Measurements from ENCODE around the gene CORO6. TPM values are rescaled to one million over a fixed set of nuclear protein-coding genes. Genes with fewer than 3 reads are reported as not detected.

The CORO6 gene
- total RNA-seq, 1 experiment from 2014 or later, result 2.3 TPM

- no peak overlapping the region for H3K4me2 ChIP-seq (ENCODE audit: insufficient read depth, insufficient read length, low read length)
Measured at GRCh38 chr17:29595943-29596774, 26.6 kb downstream of the CORO6 start.

More at GRCh38 chr17:29595943-29596774, 26.6 kb downstream of the CORO6 start:
- H3K4me3 Mint-ChIP-seq, result peak overlapping the region in 1 of 2 experiments; percentile 29; a peak in 2 of 5 replicates
- WGBS (ENCODE audit: extremely low coverage, insufficient read length, low lambda C conversion rate), result no CpG with 5 or more reads among the region's 12 CpGs
- no peak for TF ChIP-seq CTCF (conservative IDR thresholded peaks at IDR 0.05)
- H3K4ac ChIP-seq (ENCODE audit: low read depth, low read length), result no peak overlapping the region
- DNase-seq, result no peak
- no peak overlapping the region for H3K27ac Mint-ChIP-seq
- no peak overlapping the region for H2BK120ac ChIP-seq (ENCODE audit: low read depth, low read length, poor library complexity, severe bottlenecking)
- H3K18ac ChIP-seq (ENCODE audit: insufficient read length, low read depth, low read length), result no peak overlapping the region
- H4K91ac ChIP-seq (ENCODE audit: insufficient read length, low read depth, low read length), result no peak overlapping the region
- no peak overlapping the region for H3K27ac ChIP-seq (ENCODE audit: insufficient read length, low read depth, low read length)
- no peak overlapping the region; the same call in 1 of the 2 replicates for H3K14ac ChIP-seq (ENCODE audit: insufficient read depth, low read length)
- H3K9me3 ChIP-seq (ENCODE audit: control insufficient read depth, low read depth, low read length), result no peaks in the 10 kb centered on the region
- H3K9me3 Mint-ChIP-seq, result peaks cover 0 to 3% of the 10 kb centered on the region in 2 experiments; a peak in 1 of 5 replicates
- H2BK20ac ChIP-seq (ENCODE audit: low read depth, low read length, poor library complexity, severe bottlenecking), result no peak overlapping the region
- no peak overlapping the region for H2AFZ ChIP-seq (ENCODE audit: low read length)
- peaks cover 2% of the 10 kb centered on the region for H3K27me3 Mint-ChIP-seq (ENCODE audit: low read depth)
- no peak overlapping the region for H4K5ac ChIP-seq (ENCODE audit: insufficient read length, low read depth, low read length)
- H3K23me2 ChIP-seq (ENCODE audit: insufficient read length, low read depth, low read length, poor library complexity, severe bottlenecking), result peaks cover 20% of the 10 kb centered on the region
- no peak overlapping the region for H3K9ac ChIP-seq (ENCODE audit: extremely low read depth, insufficient read length, low read length)
- no peak overlapping the region for H4K8ac ChIP-seq (replicated peaks; ENCODE audit: insufficient read length, low read depth, low read length)
- no peaks in the 10 kb centered on the region for H3K27me3 ChIP-seq (ENCODE audit: insufficient read depth, low read length)
- H2BK5ac ChIP-seq (ENCODE audit: insufficient read length, low read length), result no peak overlapping the region
- H3K23ac ChIP-seq (ENCODE audit: insufficient read length, low read depth, low read length), result no peak overlapping the region
- no peak overlapping the region for H3T11ph ChIP-seq (ENCODE audit: low read length)
- H3K79me2 ChIP-seq (ENCODE audit: insufficient read depth, low read length), result no peaks in the 10 kb centered on the region; the same call in 1 of the 2 replicates
- peaks cover 0 to 2% (median 0%) of the 10 kb centered on the region in 3 experiments; a peak in 1 of 7 replicates for H3K36me3 Mint-ChIP-seq (ENCODE audit: insufficient read depth in 1 of 3, low read depth in 3 of 3)
- H2BK12ac ChIP-seq (ENCODE audit: insufficient read length, low read depth, low read length), result no peak overlapping the region
- peaks cover 4% of the 10 kb centered on the region; the same call in 1 of the 2 replicates for H3K4me1 ChIP-seq (ENCODE audit: insufficient read depth, low read length)
- H4K20me1 ChIP-seq (ENCODE audit: control insufficient read depth, insufficient read depth, insufficient read length), result no peaks in the 10 kb centered on the region
- no peak overlapping the region for H2AK5ac ChIP-seq (ENCODE audit: insufficient read length, low read length)
- no peak overlapping the region for H2BK15ac ChIP-seq (ENCODE audit: low read depth, low read length)
- no peaks in the 10 kb centered on the region for H3K79me1 ChIP-seq (ENCODE audit: insufficient read depth, low read depth, low read length, poor library complexity, severe bottlenecking)
- H3K56ac ChIP-seq (ENCODE audit: insufficient read length, low read depth, low read length), result no peak overlapping the region
- H3K4me1 Mint-ChIP-seq, result peaks cover 37 to 68% of the 10 kb centered on the region in 2 experiments
